ENCODE measurements around the gene GLI2. TPM values are rescaled to one million over a fixed set of nuclear protein-coding genes. Genes with fewer than 3 reads are reported as not detected.

GLI2 gene
- polyA plus RNA-seq, 3 donors, result 0.09 to 1.3 (median 0.42) TPM

- H3K27ac ChIP-seq (ENCODE audit: low read depth, low read length), result no peak overlapping the region
- WGBS, 3 donors, result 61 to 88% (median 75%) methylated on average over 14 of the region's 14 CpGs
Observed at GRCh38 chr2:120732506-120733237, 3.0 kb upstream of the GLI2 start.

GRCh38 chr2:120733238-120733932, 2.3 kb upstream of the GLI2 start:
- WGBS, 3 donors, result 62 to 78% (median 70%) methylated on average over 10 of the region's 10 CpGs

GRCh38 chr2:120734930-120735651, 577 bp upstream of the GLI2 start:
- no peak overlapping the region for H3K27ac ChIP-seq (ENCODE audit: low read depth, low read length)
- 12 to 13% (median 12%) methylated on average over 37 to 40 of the region's 40 CpGs for WGBS, 3 donors

More at GRCh38 chr2:120733238-120733932, 2.3 kb upstream of the GLI2 start:
- no peak overlapping the region for H3K27ac ChIP-seq (ENCODE audit: low read depth, low read length)

GRCh38 chr2:120736202-120736623, 545 bp downstream of the GLI2 start:
- no peak overlapping the region for H3K27ac ChIP-seq (ENCODE audit: low read depth, low read length)
- WGBS, 3 donors, result 1 to 2% (median 1%) methylated on average over 38 of the region's 38 CpGs

GRCh38 chr2:120736624-120737339, 1.1 kb downstream of the GLI2 start:
- H3K27ac ChIP-seq (ENCODE audit: low read depth, low read length), result no peak overlapping the region
- WGBS, 3 donors, result 1 to 3% (median 3%) methylated on average over 43 to 48 of the region's 48 CpGs

GRCh38 chr2:120737340-120738101, 1.9 kb downstream of the GLI2 start:
- WGBS, 3 donors, result 7 to 15% (median 14%) methylated on average over 37 of the region's 37 CpGs
- H3K27ac ChIP-seq (ENCODE audit: low read depth, low read length), result no peak overlapping the region

GRCh38 chr2:120738117-120738516, 2.4 kb downstream of the GLI2 start:
- WGBS, 3 donors, result 71 to 78% (median 77%) methylated on average over 7 of the region's 7 CpGs
- H3K27ac ChIP-seq (ENCODE audit: low read depth, low read length), result no peak overlapping the region

GRCh38 chr2:120738786-120739437, 3.2 kb downstream of the GLI2 start:
- 72 to 74% (median 72%) methylated on average over 10 of the region's 10 CpGs for WGBS, 3 donors
- no peak overlapping the region for H3K27ac ChIP-seq (ENCODE audit: low read depth, low read length)

GRCh38 chr2:120739438-120740090, 3.9 kb downstream of the GLI2 start:
- WGBS, 3 donors, result 63 to 73% (median 70%) methylated on average over 8 of the region's 8 CpGs
- H3K27ac ChIP-seq (ENCODE audit: low read depth, low read length), result no peak overlapping the region

GRCh38 chr2:120740375-120740764, 4.7 kb downstream of the GLI2 start:
- WGBS, 3 donors, result 70 to 81% (median 71%) methylated on average over 8 of the region's 8 CpGs
- H3K27ac ChIP-seq (ENCODE audit: low read depth, low read length), result no peak overlapping the region

- WGBS, 3 donors, result 48 to 58% (median 51%) methylated on average over 20 of the region's 20 CpGs
Observed at GRCh38 chr2:120740765-120741524, 5.3 kb downstream of the GLI2 start.

GRCh38 chr2:120741571-120742561, 6.2 kb downstream of the GLI2 start:
- no peak overlapping the region for H3K27ac ChIP-seq (ENCODE audit: low read depth, low read length)

More at GRCh38 chr2:120740765-120741524, 5.3 kb downstream of the GLI2 start:
- no peak overlapping the region for H3K27ac ChIP-seq (ENCODE audit: low read depth, low read length)

GRCh38 chr2:120743657-120744056, 8.0 kb downstream of the GLI2 start:
- whole genome bisulfite sequencing, 3 donors, result 88 to 94% (median 89%) methylated on average over 5 of the region's 5 CpGs
- H3K27ac ChIP-seq (ENCODE audit: low read depth, low read length), result no peak overlapping the region

More at GRCh38 chr2:120741571-120742561, 6.2 kb downstream of the GLI2 start:
- 12 to 14% (median 14%) methylated on average over 80 to 81 of the region's 81 CpGs for WGBS, 3 donors

- H3K27ac ChIP-seq (ENCODE audit: low read depth, low read length), result no peak overlapping the region
Observed at GRCh38 chr2:120744817-120745216, 9.1 kb downstream of the GLI2 start.

GRCh38 chr2:120745420-120746111, 9.9 kb downstream of the GLI2 start:
- H3K27ac ChIP-seq (ENCODE audit: low read depth, low read length), result no peak overlapping the region
- 90 to 91% (median 91%) methylated on average over 6 of the region's 6 CpGs for WGBS, 3 donors
